ENCODE results near the gene INO80. TPM values are rescaled to one million over a fixed set of nuclear protein-coding genes. Genes with fewer than 3 reads are reported as not detected.

The INO80 gene
- total RNA-seq, 4 donors from 2014 or later = 15.2 to 24.8 (median 22.3) TPM

DNA sequence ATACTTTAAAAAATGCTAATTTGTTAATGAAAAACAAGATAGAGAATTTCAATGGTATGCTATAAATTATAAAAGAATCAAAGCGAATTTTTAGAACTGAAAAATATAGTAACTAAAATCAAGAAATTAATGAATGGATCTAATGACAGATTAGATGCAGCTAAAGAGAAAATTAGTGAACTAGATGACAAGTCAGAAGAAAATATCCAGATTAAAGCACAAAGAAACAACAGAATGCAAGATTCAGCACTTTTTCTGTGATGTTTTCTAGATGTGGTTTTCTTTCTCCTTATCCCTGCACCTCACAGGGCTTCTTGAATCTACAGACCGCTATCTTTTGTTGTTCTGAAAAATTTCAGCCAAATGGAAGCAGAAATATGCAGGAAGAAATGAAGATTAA, 54.4 kb downstream of the INO80 start:
- H3K36me3 ChIP-seq = peaks cover 22 to 100% (median 29%) of the 10 kb centered on the region in 3 donors
- no peaks in the 10 kb centered on the region for H3K4me1 ChIP-seq
- TF ChIP-seq, protein P1, sequence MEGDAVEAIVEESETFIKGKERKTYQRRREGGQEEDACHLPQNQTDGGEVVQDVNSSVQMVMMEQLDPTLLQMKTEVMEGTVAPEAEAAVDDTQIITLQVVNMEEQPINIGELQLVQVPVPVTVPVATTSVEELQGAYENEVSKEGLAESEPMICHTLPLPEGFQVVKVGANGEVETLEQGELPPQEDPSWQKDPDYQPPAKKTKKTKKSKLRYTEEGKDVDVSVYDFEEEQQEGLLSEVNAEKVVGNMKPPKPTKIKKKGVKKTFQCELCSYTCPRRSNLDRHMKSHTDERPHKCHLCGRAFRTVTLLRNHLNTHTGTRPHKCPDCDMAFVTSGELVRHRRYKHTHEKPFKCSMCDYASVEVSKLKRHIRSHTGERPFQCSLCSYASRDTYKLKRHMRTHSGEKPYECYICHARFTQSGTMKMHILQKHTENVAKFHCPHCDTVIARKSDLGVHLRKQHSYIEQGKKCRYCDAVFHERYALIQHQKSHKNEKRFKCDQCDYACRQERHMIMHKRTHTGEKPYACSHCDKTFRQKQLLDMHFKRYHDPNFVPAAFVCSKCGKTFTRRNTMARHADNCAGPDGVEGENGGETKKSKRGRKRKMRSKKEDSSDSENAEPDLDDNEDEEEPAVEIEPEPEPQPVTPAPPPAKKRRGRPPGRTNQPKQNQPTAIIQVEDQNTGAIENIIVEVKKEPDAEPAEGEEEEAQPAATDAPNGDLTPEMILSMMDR (IDR thresholded peaks at IDR 0.05) = no peak
- TF ChIP-seq POLR2A (IDR thresholded peaks at IDR 0.05) = no peak
- peaks cover 0 to 22% (median 10%) of the 10 kb centered on the region in 3 donors for H3K9me3 ChIP-seq
- no peak for DNase-seq
- WGBS, 2 donors = 96 to 98% methylated on average over 2 of the region's 2 CpGs
- intact Hi-C loops (cut with DNase I) = no loop called here
- no peak overlapping the region for H3K4me3 ChIP-seq
- no peak overlapping the region for H3K27ac ChIP-seq
- H3K27me3 ChIP-seq = no peaks in the 10 kb centered on the region

- 64 to 100% methylated on average over 3 of the region's 3 CpGs for WGBS, 2 donors
- H3K9me3 ChIP-seq = peaks cover 0 to 22% (median 10%) of the 10 kb centered on the region in 3 donors
- peaks cover 29 to 100% (median 37%) of the 10 kb centered on the region in 3 donors for H3K36me3 ChIP-seq
- H3K4me1 ChIP-seq = no peaks in the 10 kb centered on the region
- no peak for DNase-seq
- TF ChIP-seq, protein P1 (IDR thresholded peaks at IDR 0.05) = no peak
- no peak for TF ChIP-seq POLR2A (IDR thresholded peaks at IDR 0.05)
- H3K27ac ChIP-seq = no peak overlapping the region
- intact Hi-C loops (cut with DNase I) = no loop called here
- H3K27me3 ChIP-seq = no peaks in the 10 kb centered on the region
- H3K4me3 ChIP-seq = no peak overlapping the region
Observed at GRCh38 chr15:41060505-41060904, 55.6 kb downstream of the INO80 start.

GRCh38 chr15:41056810-41057209, 59.3 kb downstream of the INO80 start:
- Histone ChIP-seq H3K36me3 (peaks cover 17 to 100% (median 43%) of the 10 kb centered on the region in 3 donors), H3K9me3 (peaks cover 0 to 7% (median 3%) of the 10 kb centered on the region in 3 donors), H3K27me3 (no peaks in the 10 kb centered on the region), H3K4me3 (no peak overlapping the region), H3K27ac (no peak overlapping the region), H3K4me1 (no peaks in the 10 kb centered on the region)
- WGBS, 2 donors = 91% methylated on average over 2 of the region's 2 CpGs
- no peak for TF ChIP-seq POLR2A (IDR thresholded peaks at IDR 0.05)
- TF ChIP-seq, protein P1 (IDR thresholded peaks at IDR 0.05) = no peak
- no peak for DNase-seq
- intact Hi-C loops (cut with DNase I) = no loop called here

DNA sequence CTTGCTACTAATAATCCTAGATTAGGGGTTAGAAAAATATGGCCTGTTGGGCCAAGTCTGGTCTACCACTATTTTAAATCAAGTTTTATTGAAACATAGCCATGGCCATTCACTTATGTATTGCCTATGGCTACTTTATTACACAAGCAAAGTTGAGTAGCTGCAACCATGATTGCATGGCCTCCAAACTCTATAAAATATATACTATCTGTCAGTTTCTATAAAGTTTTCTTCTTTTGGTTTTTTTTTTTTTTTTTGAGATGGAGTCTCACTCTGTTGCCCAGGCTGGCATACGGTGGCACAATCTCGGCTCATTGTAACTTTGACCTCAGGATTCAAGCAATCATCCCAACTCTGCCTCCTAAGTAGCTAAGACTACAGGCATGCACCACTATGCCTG, 60.4 kb downstream of the INO80 start:
- DNase-seq = no peak
- H3K9me3 ChIP-seq = no peaks in the 10 kb centered on the region
- TF ChIP-seq, protein P1 (IDR thresholded peaks at IDR 0.05) = no peak
- no peak for TF ChIP-seq POLR2A (IDR thresholded peaks at IDR 0.05)
- no peaks in the 10 kb centered on the region for H3K4me1 ChIP-seq
- H3K4me3 ChIP-seq = no peak overlapping the region
- no peak overlapping the region for H3K27ac ChIP-seq
- peaks cover 14 to 100% (median 54%) of the 10 kb centered on the region in 3 donors for H3K36me3 ChIP-seq
- H3K27me3 ChIP-seq = no peaks in the 10 kb centered on the region
- 93 to 94% methylated on average over 2 of the region's 2 CpGs for WGBS, 2 donors
- intact Hi-C loops (cut with DNase I) = no loop called here

DNA sequence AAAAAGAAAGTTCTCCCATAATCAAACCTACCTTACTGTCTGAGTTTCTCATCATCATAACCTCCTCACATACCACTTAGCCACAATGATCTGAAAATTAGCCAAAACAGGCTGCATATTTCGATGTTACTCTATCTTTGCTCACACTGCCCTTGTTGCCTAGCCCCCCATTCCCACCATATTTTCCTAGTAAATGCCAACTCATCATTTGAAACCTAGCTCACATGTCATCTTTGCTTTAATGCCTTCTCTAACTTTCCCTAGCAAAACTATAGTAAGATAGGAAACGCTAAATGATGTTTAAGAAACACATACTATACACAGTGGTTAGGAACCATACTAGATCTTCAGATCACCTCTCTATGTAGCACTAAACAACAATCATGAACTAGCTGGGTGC, 64.9 kb downstream of the INO80 start:
- no peak for DNase-seq
- Histone ChIP-seq H3K27ac (no peak overlapping the region), H3K36me3 (peaks cover 5 to 100% (median 71%) of the 10 kb centered on the region in 3 donors), H3K27me3 (no peaks in the 10 kb centered on the region), H3K9me3 (no peaks in the 10 kb centered on the region), H3K4me3 (no peak overlapping the region), H3K4me1 (no peaks in the 10 kb centered on the region)
- TF ChIP-seq POLR2A (IDR thresholded peaks at IDR 0.05) = no peak
- TF ChIP-seq, protein P1 (IDR thresholded peaks at IDR 0.05) = no peak
- WGBS, 2 donors = 94 to 98% methylated on average over 2 of the region's 2 CpGs
- intact Hi-C loops (cut with DNase I) = no loop called here
